WTC11 (cell line): ENCODE results near the gene DNM3.

ENCODE experiments used
- CTCF ChIP-seq: fragments of 200-600 bp; IDR thresholded peaks from 2 replicates; pipeline ENCODE4 v1.8.0; 2022; ENCODE audit warnings: antibody characterized with exemption
- E2F5 ChIP-seq: sonication (generic); formaldehyde crosslinking; IDR thresholded peaks from 2 replicates; pipeline ENCODE4 v1.8.1; 2022; ENCODE audit warnings: mild to moderate bottlenecking, moderate library complexity, missing genetic modification reagents
- ELF4 ChIP-seq: sonication (generic); formaldehyde crosslinking; IDR thresholded peaks from 2 replicates; pipeline ENCODE4 v1.8.1; 2022; ENCODE audit warnings: low read depth, mild to moderate bottlenecking, moderate library complexity, missing genetic modification reagents
- FOXK1 ChIP-seq: sonication (generic); formaldehyde crosslinking; IDR thresholded peaks from 2 replicates; pipeline ENCODE4 v1.8.0; 2022; ENCODE audit warnings: mild to moderate bottlenecking, moderate library complexity, missing genetic modification reagents
- MLX ChIP-seq: sonication (generic); formaldehyde crosslinking; IDR thresholded peaks from 2 replicates; pipeline ENCODE4 v1.8.1; 2023; ENCODE audit warnings: mild to moderate bottlenecking, missing genetic modification reagents, moderate library complexity
- NR1H2 ChIP-seq: sonication (generic); formaldehyde crosslinking; IDR thresholded peaks from 2 replicates; pipeline ENCODE4 v1.9.0; 2021; ENCODE audit warnings: mild to moderate bottlenecking, moderate library complexity, missing genetic modification reagents
- SMAD4 ChIP-seq: sonication (generic); formaldehyde crosslinking; IDR thresholded peaks from 2 replicates; pipeline ENCODE4 v1.8.0; 2022; ENCODE audit warnings: mild to moderate bottlenecking, missing genetic modification reagents
- SP1 ChIP-seq: sonication (generic); formaldehyde crosslinking; conservative IDR thresholded peaks from 2 replicates; pipeline ENCODE4 v1.8.1; 2022; ENCODE audit warnings: missing genetic modification reagents
- TEAD4 ChIP-seq: sonication (generic); formaldehyde crosslinking; IDR thresholded peaks from 2 replicates; pipeline ENCODE4 v1.8.0; 2022; ENCODE audit warnings: mild to moderate bottlenecking, missing genetic modification reagents
- ZNF219 ChIP-seq: sonication (generic); formaldehyde crosslinking; IDR thresholded peaks from 2 replicates; pipeline ENCODE4 v1.8.0; 2023; ENCODE audit warnings: missing genetic modification reagents, mild to moderate bottlenecking, borderline replicate concordance
- ZNF425 ChIP-seq: fragments of 250-450 bp; sonication (Bioruptor Pico); conservative IDR thresholded peaks from 2 replicates; pipeline ENCODE4 v1.9.0; 2021; ENCODE audit warnings: mild to moderate bottlenecking
- ZNF671 ChIP-seq: fragments of 250-450 bp; sonication (Bioruptor Pico); IDR thresholded peaks from 2 replicates; pipeline ENCODE4 v1.8.0; 2021; ENCODE audit warnings: mild to moderate bottlenecking
- TF ChIP-seq, protein P1 (sequence below): sonication (generic); formaldehyde crosslinking; IDR thresholded peaks from 2 replicates; pipeline ENCODE4 v1.8.1; 2022; ENCODE audit warnings: low read depth, mild to moderate bottlenecking, moderate library complexity, missing genetic modification reagents, borderline replicate concordance
- TF ChIP-seq, protein P2 (sequence below): sonication (generic); formaldehyde crosslinking; conservative IDR thresholded peaks from 2 replicates; pipeline ENCODE4 v1.8.1; 2022; ENCODE audit warnings: mild to moderate bottlenecking, missing genetic modification reagents

DNA sequence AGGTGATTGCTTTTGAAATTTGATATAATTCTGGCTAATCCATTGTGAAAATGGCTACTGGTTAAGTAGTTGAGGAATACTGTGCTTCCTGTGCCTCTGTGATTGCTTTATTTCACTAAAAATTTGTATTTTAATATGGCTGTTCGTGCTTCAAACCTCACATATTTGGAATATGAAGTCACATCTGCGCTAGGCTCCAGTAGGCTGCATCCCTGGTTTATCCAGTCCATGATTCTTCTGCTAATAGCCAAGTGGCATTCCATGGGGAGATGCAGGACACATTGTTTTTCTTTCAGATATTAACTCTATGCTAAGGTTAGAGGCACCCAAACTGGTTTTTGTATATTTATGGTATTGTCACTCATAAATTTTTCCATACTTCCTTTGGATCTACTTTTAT lies 25.9 kb downstream of the DNM3 start:
- no peak for TF ChIP-seq CTCF
- no peak for TF ChIP-seq ZNF219
- TF ChIP-seq, protein P1, sequence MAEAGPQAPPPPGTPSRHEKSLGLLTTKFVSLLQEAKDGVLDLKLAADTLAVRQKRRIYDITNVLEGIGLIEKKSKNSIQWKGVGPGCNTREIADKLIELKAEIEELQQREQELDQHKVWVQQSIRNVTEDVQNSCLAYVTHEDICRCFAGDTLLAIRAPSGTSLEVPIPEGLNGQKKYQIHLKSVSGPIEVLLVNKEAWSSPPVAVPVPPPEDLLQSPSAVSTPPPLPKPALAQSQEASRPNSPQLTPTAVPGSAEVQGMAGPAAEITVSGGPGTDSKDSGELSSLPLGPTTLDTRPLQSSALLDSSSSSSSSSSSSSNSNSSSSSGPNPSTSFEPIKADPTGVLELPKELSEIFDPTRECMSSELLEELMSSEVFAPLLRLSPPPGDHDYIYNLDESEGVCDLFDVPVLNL (CRISPR knock-in tag): no peak
- no peak for TF ChIP-seq SP1 (CRISPR knock-in tag)
- TF ChIP-seq MLX (CRISPR knock-in tag): no peak
- no peak for TF ChIP-seq ELF4 (CRISPR knock-in tag)
- no peak for TF ChIP-seq NR1H2 (CRISPR knock-in tag)
- TF ChIP-seq, protein P2, sequence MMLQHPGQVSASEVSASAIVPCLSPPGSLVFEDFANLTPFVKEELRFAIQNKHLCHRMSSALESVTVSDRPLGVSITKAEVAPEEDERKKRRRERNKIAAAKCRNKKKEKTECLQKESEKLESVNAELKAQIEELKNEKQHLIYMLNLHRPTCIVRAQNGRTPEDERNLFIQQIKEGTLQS (CRISPR knock-in tag): no peak
- no peak for TF ChIP-seq SMAD4 (CRISPR knock-in tag)
- no peak for TF ChIP-seq ZNF425 (CRISPR knock-in tag)
- TF ChIP-seq TEAD4 (CRISPR knock-in tag): no peak
- TF ChIP-seq ZNF671 (CRISPR knock-in tag): no peak
- TF ChIP-seq FOXK1: no peak
- TF ChIP-seq E2F5: no peak
